Mesenchymal stem cell (in vitro differentiated cells and primary cell): ENCODE results near the gene KCNK7.

ENCODE experiments used
- DNase-seq: peaks from one replicate; pipeline ENCODE4 v3.0.0-alpha.2; 2013
- H2AFZ ChIP-seq: one replicate; pipeline ENCODE4 v1.6.1; 2013; ENCODE audit warnings: low read depth, mild to moderate bottlenecking, control low read depth, inconsistent platforms, low read length, moderate library complexity
- H2AK5ac ChIP-seq: 2 replicates; pipeline ENCODE4 v1.6.1; 2013; ENCODE audit warnings: low read length, moderate library complexity, mild to moderate bottlenecking, inconsistent platforms; ENCODE audit not compliant: severe bottlenecking
- H2BK120ac ChIP-seq: one replicate; pipeline ENCODE4 v1.6.1; 2013; ENCODE audit warnings: low read depth, mild to moderate bottlenecking, inconsistent platforms, low read length, moderate library complexity
- H2BK12ac ChIP-seq, 2 experiments: one replicate each; pipeline ENCODE4 v1.6.1; 2013; ENCODE audit warnings: inconsistent platforms in 2 of 2, low read length in 2 of 2, mild to moderate bottlenecking in 2 of 2, moderate library complexity in 2 of 2, control low read depth in 1 of 2
- H2BK15ac ChIP-seq: one replicate; pipeline ENCODE4 v1.6.1; 2013; ENCODE audit warnings: mild to moderate bottlenecking, low read depth, inconsistent platforms; ENCODE audit not compliant: poor library complexity, severe bottlenecking
- H2BK5ac ChIP-seq: 2 replicates; pipeline ENCODE4 v1.6.1; 2013; ENCODE audit warnings: low read depth, mild to moderate bottlenecking, low read length, control low read depth, inconsistent platforms; ENCODE audit not compliant: poor library complexity, severe bottlenecking
- H3K14ac ChIP-seq, 2 experiments: one replicate each; pipeline ENCODE4 v1.6.1; 2013; ENCODE audit warnings: inconsistent platforms in 2 of 2, low read length in 2 of 2, control low read depth in 1 of 2, mild to moderate bottlenecking in 1 of 2, moderate library complexity in 1 of 2
- H3K18ac ChIP-seq, 2 experiments: one replicate each; pipeline ENCODE4 v1.6.1; 2013; ENCODE audit warnings: inconsistent platforms in 2 of 2, low read length in 2 of 2, control low read depth in 1 of 2, low read depth in 1 of 2, mild to moderate bottlenecking in 1 of 2
- H3K23ac ChIP-seq, 2 experiments: one replicate each; pipeline ENCODE4 v1.6.1; 2013; ENCODE audit warnings: inconsistent platforms in 2 of 2, low read length in 2 of 2, mild to moderate bottlenecking in 2 of 2, moderate library complexity in 2 of 2, control low read depth in 1 of 2
- H3K27ac ChIP-seq: 2 replicates; pipeline ENCODE4 v1.5.1; 2013; ENCODE audit warnings: mild to moderate bottlenecking, moderate library complexity, low read length, control low read depth, inconsistent platforms; ENCODE audit not compliant: poor library complexity, severe bottlenecking
- H3K27me3 ChIP-seq, 2 experiments: 2 replicates each; pipeline versions ENCODE4 v1.6.1 to v1.7.0; 2013; ENCODE audit warnings: low read length in 2 of 2, mild to moderate bottlenecking in 2 of 2, moderate library complexity in 2 of 2, control low read depth in 1 of 2, inconsistent platforms in 1 of 2; ENCODE audit not compliant: control insufficient read depth in 1 of 2, insufficient read depth in 1 of 2
- H3K36me3 ChIP-seq, 2 experiments: 2 replicates each; pipeline versions ENCODE4 v1.6.1 to v1.7.0; 2013; ENCODE audit warnings: low read length in 2 of 2, control low read depth in 1 of 2, inconsistent platforms in 1 of 2, low read depth in 1 of 2, mild to moderate bottlenecking in 1 of 2; ENCODE audit not compliant: insufficient read depth in 2 of 2, control insufficient read depth in 1 of 2
- H3K4ac ChIP-seq, 2 experiments: one replicate each; pipeline ENCODE4 v1.6.1; 2013; ENCODE audit warnings: inconsistent platforms in 2 of 2, low read length in 2 of 2, mild to moderate bottlenecking in 2 of 2, moderate library complexity in 2 of 2, control low read depth in 1 of 2, low read depth in 1 of 2
- H3K4me1 ChIP-seq: 2 replicates; pipeline ENCODE4 v1.6.1; 2013; ENCODE audit warnings: low read depth, low read length, control low read depth; ENCODE audit not compliant: control insufficient read depth, insufficient read depth
- H3K4me2 ChIP-seq: 2 replicates; pipeline ENCODE4 v1.6.1; 2013; ENCODE audit warnings: low read length, mild to moderate bottlenecking, inconsistent platforms; ENCODE audit not compliant: poor library complexity, severe bottlenecking
- H3K4me3 ChIP-seq, 2 experiments: 2 replicates each; pipeline versions ENCODE4 v1.5.1 to v1.7.0; 2013; ENCODE audit warnings: low read length in 2 of 2, mild to moderate bottlenecking in 2 of 2, control low read depth in 1 of 2, low read depth in 1 of 2; ENCODE audit not compliant: insufficient read depth in 1 of 2
- H3K79me1 ChIP-seq: replicated peaks from 2 replicates; pipeline ENCODE4 v1.6.1; 2013; ENCODE audit warnings: mild to moderate bottlenecking, control low read depth, low read length, inconsistent platforms; ENCODE audit not compliant: poor library complexity, severe bottlenecking
- H3K9ac ChIP-seq: 2 replicates; pipeline ENCODE4 v1.7.0; 2013; ENCODE audit warnings: mild to moderate bottlenecking, low read length, moderate library complexity
- H3K9me3 ChIP-seq: 2 replicates; pipeline ENCODE4 v1.7.0; 2013; ENCODE audit warnings: mild to moderate bottlenecking, low read length; ENCODE audit not compliant: control insufficient read depth
- H4K8ac ChIP-seq: one replicate; pipeline ENCODE4 v1.6.1; 2013; ENCODE audit warnings: inconsistent platforms, mild to moderate bottlenecking, low read length, moderate library complexity
- H4K91ac ChIP-seq: one replicate; pipeline ENCODE4 v1.6.1; 2013; ENCODE audit warnings: mild to moderate bottlenecking, low read length, inconsistent platforms
- WGBS: methylation state at CpG from one replicate; pipeline ENCODE4 v1.1.7; 2013; ENCODE audit warnings: mixed read lengths; 5-methylcytosine and 5-hydroxymethylcytosine counted together

KCNK7 gene

GRCh38 chr11:65630215-65630614 lies 34.6 kb upstream of the KCNK7 start:
- no peaks in the 10 kb centered on the region for H3K9me3 ChIP-seq
- H3K9ac ChIP-seq = no peak overlapping the region
- no peak overlapping the region for H4K8ac ChIP-seq
- no peak overlapping the region for H2BK5ac ChIP-seq
- no peak overlapping the region for H3K4me3 ChIP-seq
- H3K23ac ChIP-seq = no peak overlapping the region
- H3K14ac ChIP-seq = no peak overlapping the region
- no peak overlapping the region for H2AK5ac ChIP-seq
- no peak overlapping the region for H3K4ac ChIP-seq
- no peak overlapping the region for H3K18ac ChIP-seq
- 97% methylated on average over 11 of the region's 11 CpGs for WGBS
- H3K36me3 ChIP-seq = peaks cover 88 to 98% of the 10 kb centered on the region in 2 experiments
- no peak overlapping the region for H3K27ac ChIP-seq
- no peak overlapping the region for H2BK12ac ChIP-seq
- no peaks in the 10 kb centered on the region for H3K27me3 ChIP-seq
- no peak overlapping the region for H2BK15ac ChIP-seq
- DNase-seq = no peak
- H3K4me2 ChIP-seq = no peak overlapping the region
- no peak overlapping the region for H2BK120ac ChIP-seq
- H4K91ac ChIP-seq = no peak overlapping the region
- H3K4me1 ChIP-seq = peaks cover 2% of the 10 kb centered on the region
- H2AFZ ChIP-seq = no peak overlapping the region
- peaks cover 52% of the 10 kb centered on the region for H3K79me1 ChIP-seq

- no peak overlapping the region for H3K4me3 ChIP-seq
- no peak overlapping the region for H3K27ac ChIP-seq
- H3K14ac ChIP-seq = no peak overlapping the region
- DNase-seq = no peak
- H2BK15ac ChIP-seq = no peak overlapping the region
- WGBS = 97% methylated on average over 14 of the region's 14 CpGs
- H2AK5ac ChIP-seq = no peak overlapping the region
- H3K9ac ChIP-seq = no peak overlapping the region
- no peak overlapping the region for H4K8ac ChIP-seq
- no peak overlapping the region for H2AFZ ChIP-seq
- H4K91ac ChIP-seq = no peak overlapping the region
- no peak overlapping the region for H3K23ac ChIP-seq
- H3K36me3 ChIP-seq = peaks cover 88 to 98% of the 10 kb centered on the region in 2 experiments
- no peak overlapping the region for H3K4ac ChIP-seq
- no peak overlapping the region for H2BK12ac ChIP-seq
- no peak overlapping the region for H3K4me2 ChIP-seq
- H3K9me3 ChIP-seq = no peaks in the 10 kb centered on the region
- no peaks in the 10 kb centered on the region for H3K27me3 ChIP-seq
- no peak overlapping the region for H2BK5ac ChIP-seq
- no peak overlapping the region for H2BK120ac ChIP-seq
- H3K79me1 ChIP-seq = peaks cover 50% of the 10 kb centered on the region
- no peak overlapping the region for H3K18ac ChIP-seq
- peaks cover 6% of the 10 kb centered on the region for H3K4me1 ChIP-seq
Measured at GRCh38 chr11:65629579-65629978, 34.0 kb upstream of the KCNK7 start.

- Histone ChIP-seq H3K18ac (no peak overlapping the region), H2AFZ (no peak overlapping the region), H3K4ac (no peak overlapping the region), H2BK12ac (no peak overlapping the region), H3K27me3 (no peaks in the 10 kb centered on the region), H3K9ac (no peak overlapping the region), H3K4me1 (peaks cover 6% of the 10 kb centered on the region), H3K36me3 (peaks cover 91 to 96% of the 10 kb centered on the region in 2 experiments), H4K91ac (no peak overlapping the region), H4K8ac (no peak overlapping the region), H3K79me1 (peaks cover 50% of the 10 kb centered on the region), H2BK120ac (no peak overlapping the region), H3K27ac (no peak overlapping the region), H3K9me3 (no peaks in the 10 kb centered on the region), H3K4me2 (no peak overlapping the region), H3K14ac (no peak overlapping the region), H2BK5ac (no peak overlapping the region), H2AK5ac (no peak overlapping the region), H2BK15ac (no peak overlapping the region), H3K4me3 (no peak overlapping the region), H3K23ac (no peak overlapping the region)
- DNase-seq = no peak
- 95% methylated on average over 13 of the region's 13 CpGs for WGBS
Measured at GRCh38 chr11:65627202-65627601, 31.6 kb upstream of the KCNK7 start.

- Histone ChIP-seq H3K4ac (no peak overlapping the region), H3K9me3 (no peaks in the 10 kb centered on the region), H3K4me3 (no peak overlapping the region), H3K4me2 (no peak overlapping the region), H2BK5ac (no peak overlapping the region), H3K18ac (no peak overlapping the region), H2AFZ (no peak overlapping the region), H2BK120ac (no peak overlapping the region), H2BK12ac (no peak overlapping the region), H2AK5ac (no peak overlapping the region), H3K36me3 (peaks cover 93 to 94% of the 10 kb centered on the region in 2 experiments), H3K14ac (no peak overlapping the region), H3K23ac (no peak overlapping the region), H3K9ac (no peak overlapping the region), H4K91ac (no peak overlapping the region), H3K4me1 (peaks cover 12% of the 10 kb centered on the region), H3K27me3 (no peaks in the 10 kb centered on the region), H2BK15ac (no peak overlapping the region), H4K8ac (no peak overlapping the region), H3K79me1 (peaks cover 51% of the 10 kb centered on the region), H3K27ac (no peak overlapping the region)
- no peak for DNase-seq
- WGBS = 90% methylated on average over 30 of the region's 30 CpGs
Measured at GRCh38 chr11:65625628-65626342, 30.2 kb upstream of the KCNK7 start.
